SU-DHL-6 (cell line): ENCODE results near the gene TMOD1.

Experiments used
- EZH2phosphoT487 ChIP-seq: fragments of 200-600 bp; sonication (generic), shearing (Covaris generic); conservative IDR thresholded peaks from 2 replicates; pipeline ENCODE4 v1.6.1; 2018; ENCODE audit warnings: mild to moderate bottlenecking, antibody characterized with exemption, low read length, moderate library complexity, mixed read lengths
- TF ChIP-seq, protein P1 (sequence below): fragments of 200-600 bp; sonication (generic); IDR thresholded peaks from one replicate; pipeline ENCODE4 v1.5.1; 2017; ENCODE audit warnings: antibody characterized with exemption, mild to moderate bottlenecking, low read length, moderate library complexity; ENCODE audit not compliant: insufficient read depth, poor library complexity, severe bottlenecking

DNA sequence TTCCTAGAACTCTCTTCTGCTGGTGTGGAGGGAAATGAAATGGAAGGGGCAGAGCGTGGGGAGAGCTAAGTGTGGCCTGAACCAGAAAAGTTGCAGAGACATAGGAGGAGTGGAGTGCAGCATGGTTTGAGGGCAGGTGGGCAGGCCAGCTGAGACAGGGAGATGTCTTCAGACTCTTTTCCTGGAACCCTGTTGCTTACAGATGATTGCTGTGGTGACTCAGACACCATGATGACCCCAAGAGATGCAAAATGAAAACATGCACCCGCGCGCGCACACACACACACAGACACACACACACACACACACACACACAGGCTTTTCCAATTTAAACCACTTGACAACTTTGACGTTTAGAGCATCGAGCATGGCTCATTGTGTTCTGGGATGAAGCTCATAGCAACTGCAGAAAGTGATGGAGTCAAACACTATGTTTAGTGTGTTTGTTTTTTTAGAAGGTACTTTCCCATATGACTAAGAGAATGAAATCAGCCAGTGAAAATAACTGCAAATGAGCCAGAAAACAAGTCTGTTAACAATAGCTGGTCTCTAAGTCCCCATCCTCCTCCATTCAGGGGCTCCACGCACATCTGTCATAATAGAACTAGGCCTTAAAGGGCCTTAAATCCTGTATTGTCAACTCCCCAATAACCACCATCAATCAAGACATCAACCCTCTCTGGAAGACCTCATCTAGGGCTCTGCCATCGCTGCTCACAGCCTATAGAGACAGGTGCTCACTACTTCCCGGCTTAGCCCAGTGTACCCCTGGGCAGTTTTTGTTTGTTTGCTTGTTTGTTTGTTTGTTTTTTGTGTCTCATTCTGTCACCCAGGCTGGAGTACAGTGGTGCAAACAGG is 9.6 kb downstream of the TMOD1 start:
- TF ChIP-seq, protein P1, sequence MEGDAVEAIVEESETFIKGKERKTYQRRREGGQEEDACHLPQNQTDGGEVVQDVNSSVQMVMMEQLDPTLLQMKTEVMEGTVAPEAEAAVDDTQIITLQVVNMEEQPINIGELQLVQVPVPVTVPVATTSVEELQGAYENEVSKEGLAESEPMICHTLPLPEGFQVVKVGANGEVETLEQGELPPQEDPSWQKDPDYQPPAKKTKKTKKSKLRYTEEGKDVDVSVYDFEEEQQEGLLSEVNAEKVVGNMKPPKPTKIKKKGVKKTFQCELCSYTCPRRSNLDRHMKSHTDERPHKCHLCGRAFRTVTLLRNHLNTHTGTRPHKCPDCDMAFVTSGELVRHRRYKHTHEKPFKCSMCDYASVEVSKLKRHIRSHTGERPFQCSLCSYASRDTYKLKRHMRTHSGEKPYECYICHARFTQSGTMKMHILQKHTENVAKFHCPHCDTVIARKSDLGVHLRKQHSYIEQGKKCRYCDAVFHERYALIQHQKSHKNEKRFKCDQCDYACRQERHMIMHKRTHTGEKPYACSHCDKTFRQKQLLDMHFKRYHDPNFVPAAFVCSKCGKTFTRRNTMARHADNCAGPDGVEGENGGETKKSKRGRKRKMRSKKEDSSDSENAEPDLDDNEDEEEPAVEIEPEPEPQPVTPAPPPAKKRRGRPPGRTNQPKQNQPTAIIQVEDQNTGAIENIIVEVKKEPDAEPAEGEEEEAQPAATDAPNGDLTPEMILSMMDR, result no peak
- TF ChIP-seq EZH2phosphoT487, result no peak
